Endothelial cell of umbilical vein (primary cell): ENCODE results near the gene SLC39A8. TPM values are rescaled to one million over a fixed set of nuclear protein-coding genes. Genes with fewer than 3 reads are reported as not detected.

Experiments used
- BruUV-seq: library from RNA; stranded (reverse); fragments of 400-500 nt; replicated peaks from 2 replicates; lab custom pipeline; 2021; lab: Mats Ljungman, UMichigan
- CTCF ChIA-PET: fragments of 300-600, 350-600 bp; sonication (Branson Sonifier 250); formaldehyde crosslinking; loops from one replicate; lab custom pipeline; 2021; ENCODE audit warnings: antibody characterized with exemption, inconsistent platforms; lab: Charles Lee
- POLR2A ChIA-PET: fragments of 300-600, 350-600 bp; sonication (Branson Sonifier 250); formaldehyde crosslinking; loops from one replicate; lab custom pipeline; 2021; ENCODE audit warnings: antibody characterized with exemption, inconsistent platforms; lab: Charles Lee
- DNase-seq: peaks from one replicate; pipeline ENCODE4 v3.0.0-alpha.2; 2011; ENCODE audit warnings: low read depth, low spot score
- FAIRE-seq: peaks from 2 replicates; lab custom pipeline; 2011; peaks lifted over from hg19 to GRCh38; lab: Jason Lieb, UNC
- H2AFZ ChIP-seq: 2 replicates; pipeline ENCODE4 v1.6.0; 2012; ENCODE audit warnings: low read depth, low read length, control low read depth, inconsistent platforms
- H3K27ac ChIP-seq: 2 replicates; pipeline ENCODE4 v1.5.1; 2011; ENCODE audit warnings: low read depth, mild to moderate bottlenecking, control low read depth, low read length, moderate library complexity; ENCODE audit not compliant: insufficient read depth
- H3K27me3 ChIP-seq, 2 experiments: 2 replicates each; pipeline versions ENCODE4 v1.6.0 to v1.6.1; 2011; ENCODE audit warnings: low read length in 2 of 2, mixed read lengths in 1 of 2; ENCODE audit not compliant: control insufficient read depth in 2 of 2, insufficient read depth in 2 of 2
- H3K36me3 ChIP-seq, 2 experiments: 2 replicates in 1 of 2; 3 replicates in 1 of 2; pipeline ENCODE4 v1.5.1; 2011; ENCODE audit warnings: low read length in 2 of 2, mild to moderate bottlenecking in 1 of 2, moderate library complexity in 1 of 2; ENCODE audit not compliant: control insufficient read depth in 2 of 2, insufficient read depth in 2 of 2; ENCODE audit errors: extremely low read depth in 1 of 2
- H3K4me1 ChIP-seq: 3 replicates; pipeline ENCODE4 v1.5.1; 2011; ENCODE audit warnings: mild to moderate bottlenecking, low read length; ENCODE audit not compliant: control insufficient read depth, insufficient read depth; ENCODE audit errors: extremely low read depth
- H3K4me2 ChIP-seq: 2 replicates; pipeline ENCODE4 v1.6.1; 2011; ENCODE audit warnings: low read length, control low read depth, mixed read lengths; ENCODE audit not compliant: insufficient read depth
- H3K4me3 ChIP-seq, 3 experiments: fragments of 200-600 bp in 1 of 3; sonication (generic), shearing (Covaris generic) in 1 of 3; replicated peaks in 1 of 3; 2 replicates each; pipeline ENCODE4 v1.5.1; 2011 to 2016; ENCODE audit warnings: control low read depth in 3 of 3, low read length in 3 of 3, mild to moderate bottlenecking in 2 of 3, inconsistent platforms in 1 of 3, low read depth in 1 of 3, moderate library complexity in 1 of 3; ENCODE audit not compliant: insufficient read depth in 1 of 3
- H3K79me2 ChIP-seq: 2 replicates; pipeline ENCODE4 v1.6.0; 2012; ENCODE audit warnings: low read length, inconsistent platforms; ENCODE audit not compliant: control insufficient read depth, insufficient read depth
- H3K9ac ChIP-seq: replicated peaks from 2 replicates; pipeline ENCODE3; 2011; ENCODE audit warnings: low read length, control low read depth; ENCODE audit not compliant: insufficient read depth; ENCODE audit errors: extremely low read depth
- H3K9me1 ChIP-seq: replicated peaks from 3 replicates; pipeline ENCODE4 v1.6.0; 2011; ENCODE audit warnings: mild to moderate bottlenecking, low read length; ENCODE audit not compliant: control insufficient read depth, insufficient read depth; ENCODE audit errors: extremely low read depth
- H3K9me3 ChIP-seq: replicated peaks from 2 replicates; pipeline ENCODE4 v1.5.1; 2012; ENCODE audit warnings: low read length, inconsistent platforms; ENCODE audit not compliant: control insufficient read depth, insufficient read depth
- H4K20me1 ChIP-seq: replicated peaks from 2 replicates; pipeline ENCODE3; 2011; ENCODE audit warnings: mild to moderate bottlenecking, low read length; ENCODE audit not compliant: control insufficient read depth, insufficient read depth; ENCODE audit errors: extremely low read depth
- CTCF ChIP-seq, 2 donors: IDR thresholded peaks; 1 replicate in 1 of 2; 2 replicates in 1 of 2; pipeline ENCODE4 v1.5.1; 2011; ENCODE audit warnings: low read length in 2 of 2, mild to moderate bottlenecking in 2 of 2, moderate library complexity in 2 of 2, control low read depth in 1 of 2, inconsistent platforms in 1 of 2, low read depth in 1 of 2; ENCODE audit not compliant: insufficient read depth in 1 of 2; ENCODE audit errors: extremely low read depth in 1 of 2
- EZH2 ChIP-seq: IDR thresholded peaks from 2 replicates; pipeline ENCODE4 v1.6.1; 2012; ENCODE audit warnings: borderline replicate concordance, low read depth, mild to moderate bottlenecking, moderate library complexity, low read length, inconsistent platforms; ENCODE audit not compliant: severe bottlenecking
- FOS ChIP-seq: IDR thresholded peaks from 2 replicates; pipeline ENCODE4 v1.6.1; 2011; ENCODE audit warnings: mild to moderate bottlenecking, low read length, moderate library complexity, borderline replicate concordance; ENCODE audit not compliant: insufficient read depth
- GATA2 ChIP-seq: IDR thresholded peaks from 2 replicates; pipeline ENCODE4 v1.7.0; 2011; ENCODE audit warnings: low read depth, mild to moderate bottlenecking, moderate library complexity, mixed read lengths, low read length; ENCODE audit not compliant: insufficient read length, insufficient read depth
- JUN ChIP-seq: IDR thresholded peaks from 2 replicates; pipeline ENCODE4 v1.6.1; 2011; ENCODE audit warnings: borderline replicate concordance, low read depth; ENCODE audit not compliant: insufficient read length, insufficient read depth
- MAX ChIP-seq: IDR thresholded peaks from 2 replicates; pipeline ENCODE4 v1.6.1; 2011; ENCODE audit not compliant: insufficient read depth, insufficient read length
- MYC ChIP-seq: IDR thresholded peaks from one replicate; pipeline ENCODE4 v1.6.1; 2011; ENCODE audit warnings: mild to moderate bottlenecking, low read depth, low read length
- POLR2A ChIP-seq: IDR thresholded peaks from 2 replicates; pipeline ENCODE4 v1.6.1; 2012; ENCODE audit warnings: low read depth, mild to moderate bottlenecking, control low read depth, low read length
- POLR2AphosphoS5 ChIP-seq: IDR thresholded peaks from 2 replicates; pipeline ENCODE4 v1.6.1; 2012; ENCODE audit warnings: low read depth, mild to moderate bottlenecking, control low read depth, low read length, moderate library complexity; ENCODE audit not compliant: insufficient read depth
- dilution Hi-C: fragments of 300-500 bp; cut with MboI; formaldehyde crosslinking; loops from one replicate; pipeline ENCODE4 v1.15.0; 2019; ENCODE audit warnings: low sequenced_read_pairs; ENCODE audit not compliant: extremely low pct_ligation_motif_present
- intact Hi-C: fragments of 100-400 bp; cut with micrococcal nuclease; formaldehyde crosslinking; loops from one replicate; pipeline ENCODE4 v1.10.0; 2022
- polyA plus RNA-seq, 4 experiments: library from polyadenylated mRNA; depleted of rRNA in 3 of 4; stranded (reverse) in 3 of 4; unstranded in 1 of 4; fragments of >200 nt; gene quantifications; 2 replicates each; pipeline versions ENCODE4 v1.2.1 to v1.2.3, GENCODE V29; 2011 to 2012; ENCODE audit warnings: missing spikeins in 1 of 4
- total RNA-seq: library from RNA; stranded (reverse); gene quantifications from 2 replicates; pipeline ENCODE4 v1.2.3, GENCODE V29; 2021

SLC39A8 gene
- total and polyA plus RNA-seq, 2 donors (not counting 3 experiments of a cell fraction or from before 2014, with no cell fraction given): 1.7 to 6.7 TPM

- dilution Hi-C loops: no loop called here
- no peaks in the 10 kb centered on the region for H3K36me3 ChIP-seq
- no peak overlapping the region for H3K27ac ChIP-seq
- DNase-seq (no peak), FAIRE-seq (no peak)
- H4K20me1 ChIP-seq: no peaks in the 10 kb centered on the region
- POLR2A ChIA-PET: no interaction called here
- no peaks in the 10 kb centered on the region for H3K9me3 ChIP-seq
- H3K9ac ChIP-seq: no peak overlapping the region
- intact Hi-C loops: no loop called here
- no peaks in the 10 kb centered on the region for H3K79me2 ChIP-seq
- H3K9me1 ChIP-seq: no peaks in the 10 kb centered on the region
- H3K4me2 ChIP-seq: no peak overlapping the region
- peaks cover 2% of the 10 kb centered on the region for H3K4me1 ChIP-seq
- no peak overlapping the region for H3K4me3 ChIP-seq
- no TSS peak for BruUV-seq
- no peaks in the 10 kb centered on the region for H3K27me3 ChIP-seq
- no peak overlapping the region for H2AFZ ChIP-seq
- CTCF ChIA-PET: interaction anchor here (1.4 kb wide), 1 partner anchor 82 kb away, joined by 3 read pairs; no protein-coding TSS in a partner anchor
- TF ChIP-seq POLR2A (no peak), FOS (no peak), JUN (no peak), POLR2AphosphoS5 (no peak), EZH2 (no peak), CTCF (IDR thresholded peaks at IDR 0.05; ENCODE audit: extremely low read depth in 1 of 2, insufficient read depth in 1 of 2, low read depth in 1 of 2, low read length in 2 of 2) (no peak), MYC (no peak), MAX (no peak), GATA2 (no peak)
Measured at GRCh38 chr4:102217775-102218355, 127.4 kb downstream of the SLC39A8 start.
